PC-9 (cell line): ENCODE measurements around the gene LAMA2. TPM values are rescaled to one million over a fixed set of nuclear protein-coding genes. Genes with fewer than 3 reads are reported as not detected.

ENCODE experiments used
- BruUV-seq: library from RNA; stranded (reverse); fragments of 400-500 nt; replicated peaks from 2 replicates; lab custom pipeline; 2021; lab: Mats Ljungman, UMichigan
- CTCF ChIA-PET: fragments of 300-600 bp; sonication (Branson Sonifier 250); formaldehyde crosslinking; loops from one replicate; lab custom pipeline; 2022; ENCODE audit warnings: antibody characterized with exemption; lab: Charles Lee
- POLR2A ChIA-PET: fragments of 300-600 bp; sonication (Branson Sonifier 250); formaldehyde crosslinking; loops from one replicate; lab custom pipeline; 2022; ENCODE audit warnings: antibody characterized with exemption; ENCODE audit not compliant: unreplicated experiment; lab: Charles Lee
- DNase-seq, 2 experiments: peaks; one replicate each; pipeline versions ENCODE4 v3.0.0 to v3.0.0-alpha.2; 2015 to 2022; ENCODE audit warnings: mixed read lengths in 1 of 2
- H2AFZ ChIP-seq: fragments of 200-600 bp; sonication (generic); 2 replicates; pipeline ENCODE4 v1.8.1; 2017; ENCODE audit warnings: antibody characterized with exemption
- H3F3A ChIP-seq: fragments of 200-600 bp; sonication (generic); 2 replicates; pipeline ENCODE4 v1.8.1; 2017; ENCODE audit warnings: antibody characterized with exemption, mild to moderate bottlenecking, low read depth; ENCODE audit not compliant: insufficient read depth
- H3K27ac ChIP-seq: fragments of 200-600 bp; sonication (generic); 2 replicates; pipeline ENCODE4 v1.6.1; 2016; ENCODE audit warnings: mixed run types
- H3K27me3 ChIP-seq: fragments of 200-600 bp; sonication (generic); 2 replicates; pipeline ENCODE4 v1.6.1; 2016; ENCODE audit warnings: low read depth, mixed run types; ENCODE audit not compliant: insufficient read depth
- H3K36me3 ChIP-seq: fragments of 200-600 bp; sonication (generic); 2 replicates; pipeline ENCODE4 v1.6.1; 2016; ENCODE audit warnings: low read depth, mixed run types
- H3K4me1 ChIP-seq: fragments of 200-600 bp; sonication (generic); replicated peaks from 2 replicates; pipeline ENCODE4 v1.6.1; 2016; ENCODE audit warnings: mixed run types; ENCODE audit not compliant: insufficient read depth
- H3K4me2 ChIP-seq: fragments of 200-600 bp; sonication (generic); 2 replicates; pipeline ENCODE4 v1.6.1; 2017; ENCODE audit warnings: mixed run types
- H3K4me3 ChIP-seq: fragments of 200-600 bp; sonication (generic); 2 replicates; pipeline ENCODE4 v1.6.1; 2016; ENCODE audit warnings: mixed run types
- H3K79me2 ChIP-seq: fragments of 200-600 bp; sonication (generic); 2 replicates; pipeline ENCODE4 v1.6.1; 2017; ENCODE audit warnings: low read depth, mixed run types
- H3K9me2 ChIP-seq: fragments of 200-600 bp; sonication (generic); 2 replicates; pipeline ENCODE4 v1.8.1; 2017; ENCODE audit warnings: mild to moderate bottlenecking; ENCODE audit not compliant: insufficient read depth
- H3K9me3 ChIP-seq: fragments of 200-600 bp; sonication (generic); 2 replicates; pipeline ENCODE4 v1.8.1; 2016; ENCODE audit warnings: low read depth; ENCODE audit not compliant: insufficient read depth
- H4K20me1 ChIP-seq: fragments of 200-600 bp; sonication (generic); 2 replicates; pipeline ENCODE4 v1.8.1; 2017; ENCODE audit not compliant: insufficient read depth
- CTCF ChIP-seq: fragments of 200-600 bp; sonication (generic); conservative IDR thresholded peaks from 2 replicates; pipeline ENCODE4 v1.6.1; 2017; ENCODE audit warnings: mixed run types, antibody characterized with exemption, mild to moderate bottlenecking, moderate library complexity
- EZH2 ChIP-seq: fragments of 200-600 bp; sonication (generic); IDR thresholded peaks from 2 replicates; pipeline ENCODE4 v1.8.0; 2017; ENCODE audit warnings: antibody characterized with exemption, low read depth
- intact Hi-C: fragments of 100-400 bp; cut with micrococcal nuclease; formaldehyde crosslinking; loops from one replicate; pipeline ENCODE4 v1.10.0; 2022; ENCODE audit not compliant: unreplicated experiment
- total RNA-seq: library from RNA; stranded (reverse); gene quantifications from 2 replicates; pipeline ENCODE4 v1.2.3, GENCODE V29; 2021

Gene LAMA2
- total RNA-seq, 1 experiment from 2014 or later, result 2.8 TPM

- no TSS peak for BruUV-seq
- ChIA-PET CTCF (no interaction called here), POLR2A (no interaction called here)
- TF ChIP-seq EZH2 (no peak), CTCF (no peak)
- no peak overlapping the region for H2AFZ ChIP-seq
- no peaks in the 10 kb centered on the region for H3K9me3 ChIP-seq
- H3K4me3 ChIP-seq, result no peak overlapping the region
- intact Hi-C loops, result no loop called here
- no peaks in the 10 kb centered on the region for H3K4me1 ChIP-seq
- H3F3A ChIP-seq, result no peaks in the 10 kb centered on the region
- no peak overlapping the region for H3K27ac ChIP-seq
- no peak for DNase-seq
- no peaks in the 10 kb centered on the region; the same call in 1 of the 2 replicates for H3K9me2 ChIP-seq
- no peaks in the 10 kb centered on the region for H3K27me3 ChIP-seq
- H3K4me2 ChIP-seq, result no peak overlapping the region
- H3K79me2 ChIP-seq, result no peaks in the 10 kb centered on the region
- no peaks in the 10 kb centered on the region for H4K20me1 ChIP-seq
- no peaks in the 10 kb centered on the region for H3K36me3 ChIP-seq
Observed at GRCh38 chr6:129434091-129434490, 551.2 kb downstream of the LAMA2 start.

- H2AFZ ChIP-seq, result peak overlapping the region; percentile 75
- DNase-seq, result no peak
- H3K36me3 ChIP-seq, result no peaks in the 10 kb centered on the region
- intact Hi-C loops, result no loop called here
- no peak overlapping the region; the same call in 1 of the 2 replicates for H3K4me2 ChIP-seq
- CTCF ChIA-PET, result no interaction called here
- no TSS peak for BruUV-seq
- H3K9me3 ChIP-seq, result no peaks in the 10 kb centered on the region
- no peaks in the 10 kb centered on the region for H4K20me1 ChIP-seq
- H3K9me2 ChIP-seq, result no peaks in the 10 kb centered on the region; the same call in 1 of the 2 replicates
- no peaks in the 10 kb centered on the region for H3K27me3 ChIP-seq
- no peaks in the 10 kb centered on the region for H3K79me2 ChIP-seq
- H3F3A ChIP-seq, result no peaks in the 10 kb centered on the region
- H3K27ac ChIP-seq, result no peak overlapping the region
- TF ChIP-seq EZH2 (no peak), CTCF (no peak)
- no peaks in the 10 kb centered on the region for H3K4me1 ChIP-seq
- POLR2A ChIA-PET, result no interaction called here
- H3K4me3 ChIP-seq, result no peak overlapping the region
Observed at GRCh38 chr6:129440691-129441090, 557.8 kb downstream of the LAMA2 start.

- no peak for DNase-seq
- no peak overlapping the region for H2AFZ ChIP-seq
- no peak overlapping the region for H3K4me3 ChIP-seq
- BruUV-seq, result no TSS peak
- H3K9me3 ChIP-seq, result no peaks in the 10 kb centered on the region
- no peaks in the 10 kb centered on the region for H3K79me2 ChIP-seq
- H3K4me2 ChIP-seq, result no peak overlapping the region
- no peaks in the 10 kb centered on the region for H3K27me3 ChIP-seq
- H3K9me2 ChIP-seq, result no peaks in the 10 kb centered on the region
- ChIA-PET POLR2A (no interaction called here), CTCF (no interaction called here)
- no peaks in the 10 kb centered on the region for H4K20me1 ChIP-seq
- TF ChIP-seq EZH2, result no peak
- no peak for TF ChIP-seq CTCF
- H3K36me3 ChIP-seq, result no peaks in the 10 kb centered on the region
- no peaks in the 10 kb centered on the region for H3F3A ChIP-seq
- no peak overlapping the region for H3K27ac ChIP-seq
- intact Hi-C loops, result no loop called here
- H3K4me1 ChIP-seq, result no peaks in the 10 kb centered on the region
Observed at GRCh38 chr6:129444683-129445082, 561.7 kb downstream of the LAMA2 start.
